Cardiac septum (tissue), 1 donor: ENCODE measurements around the gene NAB1. TPM values are rescaled to one million over a fixed set of nuclear protein-coding genes. Genes with fewer than 3 reads are reported as not detected.
"Not testable (repeated sequence)": the region's sequence is repeated elsewhere in the genome, so short reads cannot be mapped to it uniquely, and the experiment has no call there.

Source experiments
- DNase-seq: peaks from one replicate; pipeline ENCODE4 v3.0.0-alpha.2; 2020; ENCODE audit warnings: low spot score
- intact Hi-C: fragments of 100-400 bp; cut with DNase I; formaldehyde crosslinking; loops from one replicate; pipeline ENCODE4 v1.14.0; 2022
- total RNA-seq: library from RNA; stranded (reverse); fragmentation: NEBNext Ultra II Directional; extraction: Animal tissue kit (Norgen Biotek cat#: 25700); gene quantifications from one replicate; pipeline ENCODE4 v1.2.1, GENCODE V29; 2021
- donor health status: DM: no; HTN: no; CAD: no.

NAB1 gene
- total RNA-seq, 1 donor from 2014 or later, result 35.4 TPM

GRCh38 chr2:190697421-190697820, 48.5 kb downstream of the NAB1 start:
- intact Hi-C loops, result no loop called here
- DNase-seq, result no peak

- intact Hi-C loops, result no loop called here
- DNase-seq, result no peak
These were observed 50.0 kb downstream of the NAB1 start for GRCh38 chr2:190698895-190699294.

- intact Hi-C loops, result no loop called here
- no peak for DNase-seq
These were observed 52.7 kb downstream of the NAB1 start for GRCh38 chr2:190701586-190701985.

GRCh38 chr2:190705280-190705679, 56.4 kb downstream of the NAB1 start:
- DNase-seq, result no peak
- intact Hi-C loops, result no loop called here

- intact Hi-C loops, result no loop called here
- no peak for DNase-seq
These were observed 58.8 kb downstream of the NAB1 start for GRCh38 chr2:190707726-190708125.

- intact Hi-C loops, DNase-seq: not testable (repeated sequence)
These were observed 59.8 kb downstream of the NAB1 start for GRCh38 chr2:190708650-190709049.

GRCh38 chr2:190711069-190711468, 62.2 kb downstream of the NAB1 start:
- intact Hi-C loops, result no loop called here

GRCh38 chr2:190713471-190713870, 64.6 kb downstream of the NAB1 start:
- DNase-seq, result no peak
- intact Hi-C loops, result no loop called here

More at GRCh38 chr2:190711069-190711468, 62.2 kb downstream of the NAB1 start:
- DNase-seq, result no peak

- no peak for DNase-seq
- intact Hi-C loops, result no loop called here
These were observed 66.1 kb downstream of the NAB1 start for GRCh38 chr2:190714958-190715357.

- DNase-seq, result no peak
- intact Hi-C loops, result no loop called here
These were observed 67.4 kb downstream of the NAB1 start for GRCh38 chr2:190716176-190716807.

GRCh38 chr2:190717306-190717705, 68.4 kb downstream of the NAB1 start:
- no peak for DNase-seq

GRCh38 chr2:190717764-190718651, 69.1 kb downstream of the NAB1 start:
- intact Hi-C loops, result no loop called here
- no peak for DNase-seq

More at GRCh38 chr2:190717306-190717705, 68.4 kb downstream of the NAB1 start:
- intact Hi-C loops, result no loop called here

- no peak for DNase-seq
- intact Hi-C loops, result no loop called here
These were observed 70.0 kb downstream of the NAB1 start for GRCh38 chr2:190718652-190719526.

GRCh38 chr2:190720276-190720675, 71.4 kb downstream of the NAB1 start:
- intact Hi-C loops, result no loop called here
- DNase-seq, result no peak

GRCh38 chr2:190720691-190721090, 71.8 kb downstream of the NAB1 start:
- no peak for DNase-seq
- intact Hi-C loops, result no loop called here

GRCh38 chr2:190722061-190722759, 73.3 kb downstream of the NAB1 start:
- DNase-seq, result no peak
- intact Hi-C loops, result loop anchor here (2.0 kb wide), 2 partner anchors 69 to 73 kb away; partner anchors contain the start of gene NAB1

- no peak for DNase-seq
- intact Hi-C loops, result loop anchor here (2.0 kb wide), 2 partner anchors 68 to 74 kb away; partner anchors contain the start of gene NAB1
These were observed 74.0 kb downstream of the NAB1 start for GRCh38 chr2:190722835-190723234.

GRCh38 chr2:190723397-190724090, 74.7 kb downstream of the NAB1 start:
- no peak for DNase-seq
- intact Hi-C loops, result loop anchor here (2.0 kb wide), 2 partner anchors 67 to 75 kb away; partner anchors contain the start of gene NAB1

- intact Hi-C loops, result no loop called here
- no peak for DNase-seq
These were observed 77.4 kb downstream of the NAB1 start for GRCh38 chr2:190726255-190726654.
